HG03432 (cell line): ENCODE data around the gene CCDC57.
"Not testable (repeated sequence)": the region's sequence is repeated elsewhere in the genome, so short reads cannot be mapped to it uniquely, and the experiment has no call there.

Experiments
- ATAC-seq: cut with Tn5 transposase; IDR thresholded peaks from one replicate; pipeline ENCODE4 v1.9.1; 2021; ENCODE audit warnings: mild to moderate bottlenecking, moderate library complexity; ENCODE audit not compliant: unreplicated experiment

The CCDC57 gene

GRCh38 chr17:82225368-82226029 is 12.9 kb upstream of the CCDC57 start:
- no peak for ATAC-seq

- no peak for ATAC-seq
Measured at GRCh38 chr17:82224666-82225065, 12.0 kb upstream of the CCDC57 start.

GRCh38 chr17:82223517-82223916 is 10.9 kb upstream of the CCDC57 start:
- no peak for ATAC-seq

- ATAC-seq: no peak
Measured at GRCh38 chr17:82222816-82223215, 10.2 kb upstream of the CCDC57 start.

GRCh38 chr17:82221341-82221902 is 8.8 kb upstream of the CCDC57 start:
- ATAC-seq: no peak

- ATAC-seq: no peak
Measured at GRCh38 chr17:82219753-82220709, 7.4 kb upstream of the CCDC57 start.

- ATAC-seq: no peak
Measured at GRCh38 chr17:82219083-82219482, 6.4 kb upstream of the CCDC57 start.

GRCh38 chr17:82218349-82219075 is 5.9 kb upstream of the CCDC57 start:
- ATAC-seq: no peak

- ATAC-seq: no peak
Measured at GRCh38 chr17:82217530-82218204, 5.0 kb upstream of the CCDC57 start.

GRCh38 chr17:82217120-82217529 is 4.5 kb upstream of the CCDC57 start:
- no peak for ATAC-seq

- ATAC-seq: peak; percentile 42
Measured at GRCh38 chr17:82216301-82217119, 3.9 kb upstream of the CCDC57 start.

- no peak for ATAC-seq
Measured at GRCh38 chr17:82215972-82216300, 3.3 kb upstream of the CCDC57 start.

GRCh38 chr17:82215095-82215971 is 2.7 kb upstream of the CCDC57 start:
- ATAC-seq: no peak

GRCh38 chr17:82214012-82214628 is 1.5 kb upstream of the CCDC57 start:
- no peak for ATAC-seq

- peak; percentile 17 for ATAC-seq
Measured at GRCh38 chr17:82213251-82214011, 789 bp upstream of the CCDC57 start.

GRCh38 chr17:82210655-82211054 is 2.0 kb downstream of the CCDC57 start:
- ATAC-seq: not testable (repeated sequence)

GRCh38 chr17:82205720-82206508 is 6.7 kb downstream of the CCDC57 start:
- ATAC-seq: peak; percentile 74
